DMS114 treated with DMSO at 0.1 percent for 48 hours (cell line): ENCODE data around the gene OXSR1.

Experiments
- DNase-seq: peaks from one replicate; lab custom pipeline; 2025; ENCODE audit not compliant: unreplicated experiment; lab: John Stamatoyannopoulos, UW

OXSR1 gene

DNA sequence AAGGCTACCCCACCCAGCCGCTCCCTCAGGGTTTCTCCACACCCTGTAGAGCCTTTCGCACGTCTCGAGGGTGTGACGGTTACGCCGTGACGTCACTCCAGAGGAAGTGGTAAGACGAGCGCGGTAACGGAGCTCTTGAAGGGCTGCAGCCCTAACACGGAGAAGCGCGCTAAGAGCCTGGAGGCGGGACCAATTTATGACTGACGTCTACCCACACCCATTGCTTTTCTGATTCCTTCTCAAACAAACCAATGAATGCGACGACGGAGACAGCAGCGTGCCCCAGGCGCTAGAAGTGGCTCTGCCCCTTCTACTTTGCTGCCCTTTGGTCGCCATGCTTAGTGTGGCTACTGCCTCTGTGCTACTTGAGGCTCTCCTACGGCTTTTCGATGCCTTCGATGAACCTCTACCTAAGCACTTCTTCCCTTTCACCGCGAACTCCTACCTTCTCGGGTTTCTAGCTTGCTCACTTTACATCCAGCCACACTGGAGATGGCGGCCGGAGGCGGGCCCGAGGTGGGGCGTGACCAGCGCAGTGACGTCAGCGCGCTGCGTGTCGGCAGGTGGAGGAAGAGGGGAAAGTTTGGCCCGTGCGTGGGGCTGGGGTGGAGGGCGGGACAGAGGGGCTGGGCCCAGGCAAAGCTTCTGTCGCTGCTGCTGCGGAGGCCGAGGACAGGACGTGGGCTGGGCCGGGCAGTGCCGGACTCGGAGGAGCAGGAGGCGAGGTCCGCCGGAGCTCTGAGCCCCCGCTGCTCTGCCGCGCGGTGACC lies at the start of gene OXSR1:
OXSR1 (plus strand) TSS at position 586 of the 770 bp plus-strand sequence. CDS start 340 bp downstream, outside the sequence.
- DNase-seq = peak; percentile 99

- DNase-seq = no peak
These were observed 49.5 kb upstream of the OXSR1 start for GRCh38 chr3:38115645-38116427.

DNA sequence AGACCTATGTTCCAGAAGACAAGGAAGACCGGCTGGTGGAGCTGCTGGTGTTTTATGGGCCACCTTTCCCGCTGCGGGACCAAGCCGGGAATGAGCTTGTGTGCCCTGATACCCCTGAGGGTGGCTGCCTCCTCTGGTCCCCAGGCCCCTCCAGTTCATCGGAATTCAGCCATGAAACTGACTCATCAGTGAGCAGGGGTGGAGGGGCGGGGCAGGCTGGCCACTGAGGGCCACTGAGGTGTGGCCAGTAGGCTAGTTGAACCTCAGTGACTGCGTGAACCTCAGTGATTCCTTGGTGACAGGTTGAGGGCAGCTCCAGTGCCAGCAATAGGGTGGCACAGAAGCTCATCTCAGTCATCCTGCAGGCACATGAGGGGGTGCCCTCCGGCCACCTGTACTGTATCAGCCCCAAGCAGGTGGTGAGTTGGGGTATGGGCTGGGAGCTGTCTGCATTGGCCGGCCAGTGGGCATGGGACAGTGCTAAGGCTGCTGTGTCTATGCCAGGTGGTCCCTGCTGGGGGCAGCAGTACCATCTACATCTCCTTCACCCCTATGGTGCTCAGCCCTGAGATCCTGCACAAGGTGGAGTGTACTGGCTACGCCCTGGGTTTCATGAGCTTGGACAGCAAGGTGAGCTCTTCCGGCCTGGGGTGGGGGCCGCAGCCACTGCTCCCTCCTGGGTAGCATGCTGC lies 48.7 kb upstream of the OXSR1 start:
- DNase-seq = no peak

- DNase-seq = no peak
These were observed 48.1 kb upstream of the OXSR1 start for GRCh38 chr3:38117163-38117716.

GRCh38 chr3:38117748-38118420 lies 47.5 kb upstream of the OXSR1 start:
- no peak for DNase-seq

GRCh38 chr3:38118421-38119247 lies 46.7 kb upstream of the OXSR1 start:
- no peak for DNase-seq

DNA sequence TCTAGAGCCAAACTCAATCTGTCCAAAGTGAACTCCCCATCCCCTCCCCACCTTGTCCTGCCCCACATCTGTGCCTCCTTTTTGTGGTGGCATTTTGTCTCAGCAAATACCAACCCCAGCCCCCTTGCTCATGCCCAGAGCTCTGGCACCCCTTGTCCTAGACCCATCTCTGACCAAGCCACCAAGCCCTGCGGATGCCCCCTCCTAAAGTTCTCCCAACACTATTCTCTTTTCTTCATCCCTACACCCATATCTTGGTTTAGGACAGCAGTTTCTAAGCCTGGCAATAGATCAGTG lies 46.1 kb upstream of the OXSR1 start:
- no peak for DNase-seq

DNA sequence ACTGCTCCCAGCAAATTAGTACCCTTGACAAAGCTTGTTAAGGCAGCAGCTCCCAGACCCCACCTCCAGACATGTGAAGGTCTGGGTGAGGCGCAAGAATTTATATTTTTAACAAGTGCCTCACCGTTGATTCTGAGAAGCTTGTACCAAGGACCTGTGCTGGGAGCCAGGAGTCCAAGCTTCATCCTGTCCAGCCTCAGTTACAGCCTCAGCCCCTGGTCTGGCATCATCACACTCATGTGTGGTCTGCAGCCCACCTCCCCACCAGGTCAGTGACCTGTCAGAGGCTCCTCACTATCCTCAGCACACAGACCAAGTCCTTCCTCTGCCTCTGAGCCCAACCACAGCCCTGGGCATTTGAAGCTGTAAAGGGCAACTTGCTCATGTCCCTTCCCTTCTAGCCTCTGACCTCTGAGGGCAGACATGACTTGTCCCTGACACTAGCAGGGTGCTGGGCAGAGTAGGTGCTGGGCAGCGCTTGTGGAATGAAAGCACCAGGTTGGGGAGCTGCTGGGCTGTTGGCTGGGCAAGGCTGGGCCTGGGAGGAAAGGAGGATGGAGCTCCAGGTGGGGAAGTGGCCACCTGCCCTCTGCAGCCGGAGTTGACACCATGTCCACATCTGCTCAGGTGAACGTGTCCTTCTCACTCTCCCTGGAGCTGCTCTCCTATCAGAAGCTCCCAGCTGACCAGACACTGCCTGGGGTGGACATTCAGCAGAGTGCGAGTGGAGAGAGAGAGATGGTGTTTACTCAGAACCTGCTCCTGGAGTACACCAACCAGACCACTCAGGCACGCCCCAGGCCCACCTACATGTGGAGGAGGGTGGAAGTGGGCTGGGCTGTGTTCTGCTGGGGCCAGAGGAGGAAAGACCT lies 45.3 kb upstream of the OXSR1 start:
- no peak for DNase-seq

DNA sequence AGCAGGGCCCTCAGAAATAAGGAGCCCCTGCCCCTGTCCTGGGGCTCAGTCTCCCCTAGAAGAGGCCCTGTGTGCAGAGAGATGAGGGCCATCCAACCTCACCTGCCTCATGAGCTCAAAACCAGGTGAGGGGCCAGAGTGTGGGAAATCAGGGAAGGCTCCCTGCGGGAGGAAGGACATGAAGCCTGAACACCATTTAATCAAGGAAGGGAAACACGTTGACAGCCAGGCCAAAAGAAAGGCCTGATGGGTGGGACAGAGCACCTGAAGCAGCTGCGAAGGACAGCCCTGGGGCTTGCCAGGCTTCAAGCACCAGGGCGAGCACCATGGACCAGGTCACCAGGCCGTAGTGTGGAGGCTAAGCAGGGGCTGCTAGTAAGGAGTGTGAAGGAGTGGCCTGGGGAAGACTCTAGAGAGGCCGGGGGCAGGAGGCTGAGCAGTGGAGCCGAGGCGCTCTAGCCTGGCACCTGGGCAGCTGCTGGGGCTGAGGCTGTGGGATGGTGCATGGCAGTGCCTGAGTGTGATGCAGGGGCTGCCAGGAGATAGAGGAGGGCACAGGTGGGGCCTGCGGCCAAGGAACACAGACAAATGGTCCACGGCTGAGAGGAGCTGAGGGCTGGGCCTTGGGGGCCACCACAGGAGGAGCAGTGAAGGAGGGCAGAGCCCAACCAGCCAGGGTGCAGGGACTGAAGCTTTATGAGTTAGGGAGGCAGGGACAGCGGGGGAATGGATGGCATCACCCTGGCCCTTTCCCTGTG lies 44.5 kb upstream of the OXSR1 start:
- no peak for DNase-seq

- DNase-seq = no peak
These were observed 43.9 kb upstream of the OXSR1 start for GRCh38 chr3:38121451-38121831.

DNA sequence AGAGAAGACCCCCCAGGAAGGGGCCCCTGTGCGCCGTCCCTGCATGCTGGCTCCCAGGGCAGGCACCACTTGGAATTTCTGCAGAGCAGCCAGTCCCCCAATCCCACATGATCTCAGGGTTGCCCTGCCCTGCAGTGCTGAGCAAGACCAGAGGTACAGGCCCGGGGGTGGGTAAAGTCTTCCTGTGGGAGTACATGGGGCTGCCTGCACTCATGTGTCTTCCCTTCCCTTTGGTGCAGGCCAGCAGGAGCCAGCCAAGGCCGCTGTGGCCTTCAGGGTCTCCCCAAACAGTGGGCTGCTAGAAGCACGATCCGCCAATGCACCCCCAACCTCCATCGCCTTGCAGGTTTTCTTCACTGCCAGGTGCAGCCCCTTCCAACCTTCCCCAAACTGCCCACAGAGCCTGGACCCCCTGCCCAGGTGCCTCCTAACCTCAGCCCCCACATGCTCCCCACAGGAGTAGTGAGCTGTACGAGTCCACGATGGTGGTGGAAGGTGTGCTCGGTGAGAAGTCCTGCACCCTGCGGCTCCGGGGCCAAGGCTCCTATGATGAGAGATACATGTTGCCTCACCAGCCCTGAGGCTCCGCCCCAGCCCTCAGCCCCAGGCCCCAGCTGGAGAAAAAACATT lies 43.4 kb upstream of the OXSR1 start:
- DNase-seq = no peak

GRCh38 chr3:38122712-38123290 lies 42.5 kb upstream of the OXSR1 start:
- DNase-seq = no peak

GRCh38 chr3:38124324-38125122 lies 40.8 kb upstream of the OXSR1 start:
- no peak for DNase-seq

DNA sequence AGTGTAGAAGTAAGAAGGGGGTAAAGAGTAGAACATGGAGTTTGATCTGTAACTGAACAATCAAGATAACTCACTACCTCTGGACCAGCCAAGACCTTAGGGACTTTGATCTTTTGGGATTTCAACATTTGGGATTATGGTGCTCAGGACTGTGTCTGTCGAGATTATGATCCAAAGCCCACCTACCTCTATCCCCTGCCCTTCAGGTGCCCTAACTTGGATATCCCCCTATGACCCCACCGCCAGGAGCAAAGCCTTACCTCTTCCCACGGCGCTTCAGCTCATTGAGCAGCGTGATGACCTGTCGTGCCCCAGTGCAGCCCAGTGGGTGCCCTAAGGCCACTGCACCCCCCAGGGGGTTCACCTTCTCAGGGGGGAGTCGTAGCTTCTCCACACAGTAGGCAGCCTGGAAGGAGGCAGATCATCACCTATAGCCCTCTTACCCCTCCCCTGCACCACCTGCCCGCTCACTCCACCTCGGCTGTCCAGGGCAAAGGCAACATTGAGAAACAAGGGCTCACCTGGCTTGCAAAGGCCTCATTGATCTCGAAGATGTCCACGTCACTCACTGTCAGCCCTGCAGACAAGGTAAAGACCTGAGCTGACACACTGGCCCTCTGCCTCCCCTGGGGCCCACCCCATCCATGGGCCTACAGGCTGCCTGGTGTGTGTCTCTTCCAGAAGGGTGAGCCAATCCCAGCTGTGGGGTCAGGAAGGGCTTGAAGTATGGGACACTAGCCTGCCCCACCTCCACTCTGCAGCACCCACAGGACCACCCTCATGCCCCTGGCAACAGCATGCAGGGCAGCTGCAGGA lies 39.8 kb upstream of the OXSR1 start:
- DNase-seq = no peak

- DNase-seq = no peak
These were observed 39.0 kb upstream of the OXSR1 start for GRCh38 chr3:38126121-38126892.
